Measurements from ENCODE around the gene ERCC1. TPM values are rescaled to one million over a fixed set of nuclear protein-coding genes. Genes with fewer than 3 reads are reported as not detected.

ERCC1 gene
- polyA plus RNA-seq (2013, experiment 1 of 2): 90.0 TPM
- polyA plus RNA-seq (2013, experiment 2 of 2): 87.6 TPM

- H3K4me3 ChIP-seq (ENCODE audit: low read length in 2 of 2): peak within 1 kb of the TSS; percentile 84 to 87
- H3K4me2 ChIP-seq (ENCODE audit: insufficient read depth, low read length, poor library complexity, severe bottlenecking): peak within 1 kb of the TSS; percentile 99
- peak within 1 kb of the TSS; percentile 14 for H2BK12ac ChIP-seq (ENCODE audit: low read length)
- peak within 1 kb of the TSS; percentile 5 for H3K4ac ChIP-seq (ENCODE audit: low read length)
- peak within 1 kb of the TSS; percentile 98 for H3K18ac ChIP-seq (ENCODE audit: low read length)
- peak within 1 kb of the TSS; percentile 83 for H3K23ac ChIP-seq (ENCODE audit: low read depth, low read length, poor library complexity)
- no CpG with 5 or more reads among the region's 37 CpGs for WGBS, 2 donors (ENCODE audit: extremely low coverage in 2 of 2, insufficient read length in 2 of 2, insufficient replicate concordance in 1 of 2)
- H3K9ac ChIP-seq (ENCODE audit: low read depth, low read length, poor library complexity): peak within 1 kb of the TSS; percentile 93
- H2BK120ac ChIP-seq (ENCODE audit: low read depth, low read length): peak within 1 kb of the TSS; percentile 34
- H3K27ac ChIP-seq (replicated peaks; ENCODE audit: low read length): peak within 1 kb of the TSS; percentile 93
- peaks cover 0 to 4% (median 0%) of the 10 kb centered on the region in 3 experiments for H3K27me3 ChIP-seq (ENCODE audit: control insufficient read depth in 3 of 3, insufficient read depth in 3 of 3, low read depth in 1 of 3, low read length in 3 of 3)
- H3K14ac ChIP-seq (ENCODE audit: low read length): no peak within 1 kb of the TSS
- H2BK15ac ChIP-seq (ENCODE audit: low read length): peak within 1 kb of the TSS; percentile 15
- peaks cover 4% of the 10 kb centered on the region for H3K79me1 ChIP-seq (ENCODE audit: low read depth, low read length)
- peak within 1 kb of the TSS; percentile 97 for H2AFZ ChIP-seq (ENCODE audit: low read length)
- peak within 1 kb of the TSS; percentile 5 for H2AK5ac ChIP-seq (ENCODE audit: low read depth, low read length)
- peaks cover 18 to 34% of the 10 kb centered on the region in 2 donors for H3K36me3 ChIP-seq (replicated peaks in 1 of 2; ENCODE audit: control insufficient read depth in 2 of 2, insufficient read depth in 2 of 2, low read length in 2 of 2)
- peak within 1 kb of the TSS; percentile 87 for H4K8ac ChIP-seq (ENCODE audit: low read depth, low read length)
- peak within 1 kb of the TSS; percentile 72 for H2BK5ac ChIP-seq (ENCODE audit: low read length)
- peak; percentile 94 for DNase-seq (ENCODE audit: low spot score)
- peaks cover 6 to 10% of the 10 kb centered on the region in 2 donors for H3K4me1 ChIP-seq (ENCODE audit: control insufficient read depth in 2 of 2, insufficient read depth in 1 of 2, low read depth in 1 of 2, low read length in 2 of 2)
- H3K9me3 ChIP-seq (replicated peaks in 1 of 2; ENCODE audit: control insufficient read depth in 2 of 2, insufficient read depth in 1 of 2, low read depth in 1 of 2, low read length in 2 of 2): no peaks in the 10 kb centered on the region
- H4K91ac ChIP-seq (ENCODE audit: low read depth, low read length, poor library complexity): no peak within 1 kb of the TSS
Measured at GRCh38 chr19:45423589-45424190, at the start of gene ERCC1. TSS of gene ERCC1 (minus strand) at chr19:45423917. CDS start at chr19:45423374, 543 bp downstream.

GRCh38 chr19:45473367-45473681 lies 49.6 kb upstream of the ERCC1 start:
- H2BK15ac ChIP-seq (ENCODE audit: low read length): no peak overlapping the region
- no peak overlapping the region for H3K4ac ChIP-seq (ENCODE audit: low read length)
- peak overlapping the region; percentile 3 for H3K4me2 ChIP-seq (ENCODE audit: insufficient read depth, low read length, poor library complexity, severe bottlenecking)
- no peak overlapping the region for H3K4me3 ChIP-seq (ENCODE audit: low read length in 2 of 2)
- WGBS, 2 donors (ENCODE audit: extremely low coverage in 2 of 2, insufficient read length in 2 of 2, insufficient replicate concordance in 1 of 2): no CpG with 5 or more reads among the region's 5 CpGs
- no peak for DNase-seq (ENCODE audit: low spot score)
- no peak overlapping the region for H3K27ac ChIP-seq (replicated peaks; ENCODE audit: low read length)
- H3K4me1 ChIP-seq (ENCODE audit: control insufficient read depth in 2 of 2, insufficient read depth in 1 of 2, low read depth in 1 of 2, low read length in 2 of 2): peaks cover 15 to 17% of the 10 kb centered on the region in 2 donors
- no peak overlapping the region for H3K23ac ChIP-seq (ENCODE audit: low read depth, low read length, poor library complexity)
- H3K9ac ChIP-seq (ENCODE audit: low read depth, low read length, poor library complexity): peak overlapping the region; percentile 54
- H2BK12ac ChIP-seq (ENCODE audit: low read length): no peak overlapping the region
- no peak overlapping the region for H2BK120ac ChIP-seq (ENCODE audit: low read depth, low read length)
- H4K91ac ChIP-seq (ENCODE audit: low read depth, low read length, poor library complexity): no peak overlapping the region
- H2AK5ac ChIP-seq (ENCODE audit: low read depth, low read length): peak overlapping the region; percentile 47
- no peaks in the 10 kb centered on the region for H3K9me3 ChIP-seq (replicated peaks in 1 of 2; ENCODE audit: control insufficient read depth in 2 of 2, insufficient read depth in 1 of 2, low read depth in 1 of 2, low read length in 2 of 2)
- H4K8ac ChIP-seq (ENCODE audit: low read depth, low read length): no peak overlapping the region
- H3K27me3 ChIP-seq (ENCODE audit: control insufficient read depth in 3 of 3, insufficient read depth in 3 of 3, low read depth in 1 of 3, low read length in 3 of 3): peaks cover 0 to 35% (median 0%) of the 10 kb centered on the region in 3 experiments
- H3K18ac ChIP-seq (ENCODE audit: low read length): no peak overlapping the region
- no peak overlapping the region for H2AFZ ChIP-seq (ENCODE audit: low read length)
- no peak overlapping the region for H3K14ac ChIP-seq (ENCODE audit: low read length)
- H3K79me1 ChIP-seq (ENCODE audit: low read depth, low read length): no peaks in the 10 kb centered on the region
- H3K36me3 ChIP-seq (replicated peaks in 1 of 2; ENCODE audit: control insufficient read depth in 2 of 2, insufficient read depth in 2 of 2, low read length in 2 of 2): no peaks in the 10 kb centered on the region
- H2BK5ac ChIP-seq (ENCODE audit: low read length): no peak overlapping the region

- H3K9me3 ChIP-seq (replicated peaks in 1 of 2; ENCODE audit: control insufficient read depth in 2 of 2, insufficient read depth in 1 of 2, low read depth in 1 of 2, low read length in 2 of 2): no peaks in the 10 kb centered on the region
- H3K4me1 ChIP-seq (ENCODE audit: control insufficient read depth in 2 of 2, insufficient read depth in 1 of 2, low read depth in 1 of 2, low read length in 2 of 2): peaks cover 13 to 17% of the 10 kb centered on the region in 2 donors
- no peak overlapping the region for H2BK12ac ChIP-seq (ENCODE audit: low read length)
- no peak overlapping the region for H3K27ac ChIP-seq (replicated peaks; ENCODE audit: low read length)
- peak overlapping the region; percentile 54 for H2AK5ac ChIP-seq (ENCODE audit: low read depth, low read length)
- H3K23ac ChIP-seq (ENCODE audit: low read depth, low read length, poor library complexity): peak overlapping the region; percentile 80
- DNase-seq (ENCODE audit: low spot score): no peak
- peaks cover 0 to 35% (median 0%) of the 10 kb centered on the region in 3 experiments for H3K27me3 ChIP-seq (ENCODE audit: control insufficient read depth in 3 of 3, insufficient read depth in 3 of 3, low read depth in 1 of 3, low read length in 3 of 3)
- H3K4me3 ChIP-seq (ENCODE audit: low read length in 2 of 2): peak overlapping the region in 1 of 2 donors; percentile 3
- H4K8ac ChIP-seq (ENCODE audit: low read depth, low read length): no peak overlapping the region
- no peak overlapping the region for H2BK120ac ChIP-seq (ENCODE audit: low read depth, low read length)
- no peaks in the 10 kb centered on the region for H3K36me3 ChIP-seq (replicated peaks in 1 of 2; ENCODE audit: control insufficient read depth in 2 of 2, insufficient read depth in 2 of 2, low read length in 2 of 2)
- no peak overlapping the region for H4K91ac ChIP-seq (ENCODE audit: low read depth, low read length, poor library complexity)
- H3K18ac ChIP-seq (ENCODE audit: low read length): no peak overlapping the region
- no peak overlapping the region for H2BK5ac ChIP-seq (ENCODE audit: low read length)
- H2AFZ ChIP-seq (ENCODE audit: low read length): peak overlapping the region; percentile 36
- H2BK15ac ChIP-seq (ENCODE audit: low read length): peak overlapping the region; percentile 38
- WGBS, 2 donors (ENCODE audit: extremely low coverage in 2 of 2, insufficient read length in 2 of 2, insufficient replicate concordance in 1 of 2): no CpG with 5 or more reads among the region's 44 CpGs
- no peaks in the 10 kb centered on the region for H3K79me1 ChIP-seq (ENCODE audit: low read depth, low read length)
- H3K4ac ChIP-seq (ENCODE audit: low read length): no peak overlapping the region
- H3K14ac ChIP-seq (ENCODE audit: low read length): no peak overlapping the region
- H3K9ac ChIP-seq (ENCODE audit: low read depth, low read length, poor library complexity): no peak overlapping the region
- peak overlapping the region; percentile 32 for H3K4me2 ChIP-seq (ENCODE audit: insufficient read depth, low read length, poor library complexity, severe bottlenecking)
Measured at GRCh38 chr19:45472563-45473366, 49.0 kb upstream of the ERCC1 start.

GRCh38 chr19:45471931-45472562 lies 48.3 kb upstream of the ERCC1 start:
- Histone ChIP-seq H3K79me1 (ENCODE audit: low read depth, low read length) (no peaks in the 10 kb centered on the region), H2AK5ac (ENCODE audit: low read depth, low read length) (no peak overlapping the region), H3K36me3 (replicated peaks in 1 of 2; ENCODE audit: control insufficient read depth in 2 of 2, insufficient read depth in 2 of 2, low read length in 2 of 2) (no peaks in the 10 kb centered on the region), H3K9me3 (replicated peaks in 1 of 2; ENCODE audit: control insufficient read depth in 2 of 2, insufficient read depth in 1 of 2, low read depth in 1 of 2, low read length in 2 of 2) (no peaks in the 10 kb centered on the region), H3K4me2 (ENCODE audit: insufficient read depth, low read length, poor library complexity, severe bottlenecking) (no peak overlapping the region), H3K4me3 (ENCODE audit: low read length in 2 of 2) (no peak overlapping the region), H4K8ac (ENCODE audit: low read depth, low read length) (no peak overlapping the region), H3K14ac (ENCODE audit: low read length) (no peak overlapping the region), H3K27ac (replicated peaks; ENCODE audit: low read length) (no peak overlapping the region), H2BK120ac (ENCODE audit: low read depth, low read length) (no peak overlapping the region), H3K18ac (ENCODE audit: low read length) (peak overlapping the region; percentile 6), H4K91ac (ENCODE audit: low read depth, low read length, poor library complexity) (no peak overlapping the region), H2BK5ac (ENCODE audit: low read length) (no peak overlapping the region), H3K23ac (ENCODE audit: low read depth, low read length, poor library complexity) (no peak overlapping the region), H2BK12ac (ENCODE audit: low read length) (no peak overlapping the region), H2BK15ac (ENCODE audit: low read length) (no peak overlapping the region), H2AFZ (ENCODE audit: low read length) (peak overlapping the region; percentile 36), H3K4ac (ENCODE audit: low read length) (no peak overlapping the region), H3K27me3 (ENCODE audit: control insufficient read depth in 3 of 3, insufficient read depth in 3 of 3, low read depth in 1 of 3, low read length in 3 of 3) (peaks cover 0 to 34% (median 0%) of the 10 kb centered on the region in 3 experiments), H3K4me1 (ENCODE audit: control insufficient read depth in 2 of 2, insufficient read depth in 1 of 2, low read depth in 1 of 2, low read length in 2 of 2) (peaks cover 14 to 20% of the 10 kb centered on the region in 2 donors), H3K9ac (ENCODE audit: low read depth, low read length, poor library complexity) (no peak overlapping the region)
- DNase-seq (ENCODE audit: low spot score): no peak
- WGBS, 2 donors (ENCODE audit: extremely low coverage in 2 of 2, insufficient read length in 2 of 2, insufficient replicate concordance in 1 of 2): no CpG with 5 or more reads among the region's 7 CpGs
